Memory B cell (primary cell): Measurements from ENCODE around the gene CREBBP.
"Not testable (repeated sequence)": the region's sequence is repeated elsewhere in the genome, so short reads cannot be mapped to it uniquely, and the experiment has no call there.

Source experiments
- ATAC-seq: fragments of 150-1000 bp; cut with Tn5 transposase; 2 replicates; pipeline ENCODE4 v1.10.0; 2021; ENCODE audit warnings: low read depth, mild to moderate bottlenecking, moderate library complexity
- DNase-seq, 2 donors: peaks; one replicate each; pipeline ENCODE4 v3.0.0; 2022; ENCODE audit warnings: low spot score in 2 of 2
- H3K27ac Mint-ChIP-seq: one replicate; pipeline ENCODE4 v1.8.0; 2022; ENCODE audit warnings: mild to moderate bottlenecking, moderate library complexity, mixed read lengths
- H3K27me3 Mint-ChIP-seq: one replicate; pipeline ENCODE4 v1.8.0; 2022; ENCODE audit warnings: mixed read lengths
- H3K36me3 Mint-ChIP-seq: one replicate; pipeline ENCODE4 v1.8.0; 2022; ENCODE audit warnings: mild to moderate bottlenecking, mixed read lengths
- H3K4me1 Mint-ChIP-seq: one replicate; pipeline ENCODE4 v1.8.0; 2022; ENCODE audit warnings: mixed read lengths
- H3K4me3 Mint-ChIP-seq: one replicate; pipeline ENCODE4 v1.8.0; 2022; ENCODE audit warnings: mild to moderate bottlenecking, moderate library complexity, mixed read lengths
- H3K9me3 Mint-ChIP-seq: one replicate; pipeline ENCODE4 v1.8.0; 2022; ENCODE audit warnings: mixed read lengths

The CREBBP gene

DNA sequence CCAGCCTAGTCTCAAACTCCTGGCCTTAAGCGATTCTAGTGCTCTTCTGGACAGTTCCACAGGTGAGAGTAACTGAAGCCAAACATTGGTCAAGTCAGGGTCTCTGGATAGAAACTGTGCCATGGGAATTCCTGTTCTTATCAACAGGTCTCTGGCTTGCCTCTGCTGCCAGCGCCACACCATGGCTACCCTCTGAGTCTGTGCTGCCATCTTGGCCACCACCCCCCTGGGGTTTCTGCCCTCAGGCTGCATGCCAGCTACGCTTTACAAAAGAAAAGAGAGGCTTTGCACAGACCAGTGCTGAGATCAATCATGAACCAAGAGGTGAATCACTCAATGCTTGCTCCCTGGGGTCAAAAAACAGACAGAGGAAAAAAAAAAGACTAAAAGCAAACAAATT is 24.4 kb upstream of the CREBBP start:
- DNase-seq (no peak), ATAC-seq (no peak)
- Mint-ChIP-seq H3K27me3 (peaks cover 2% of the 10 kb centered on the region), H3K27ac (no peak overlapping the region), H3K4me1 (no peaks in the 10 kb centered on the region), H3K36me3 (no peaks in the 10 kb centered on the region), H3K9me3 (no peaks in the 10 kb centered on the region), H3K4me3 (no peak overlapping the region)

DNA sequence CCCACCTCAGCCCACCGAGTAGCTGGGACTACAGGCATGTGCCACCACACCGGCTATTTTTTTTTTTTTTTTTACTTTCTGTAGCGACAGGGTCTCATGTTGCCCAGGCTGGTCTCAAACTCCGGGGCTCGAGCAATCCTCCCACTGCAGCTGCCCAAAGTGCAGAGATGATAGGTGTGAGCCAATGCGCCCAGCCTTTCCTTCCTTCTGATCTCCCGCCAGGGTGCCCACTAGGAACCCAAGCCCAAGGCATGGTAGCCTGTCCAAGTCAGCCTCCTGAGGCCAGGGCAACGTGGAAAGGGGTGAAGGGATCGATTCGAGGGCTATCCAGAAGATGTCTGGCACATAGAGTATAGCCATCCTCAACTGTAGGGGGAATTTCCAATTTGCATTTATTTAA is 9.6 kb upstream of the CREBBP start:
- Mint-ChIP-seq H3K27ac (peak overlapping the region; percentile 21), H3K27me3 (peaks cover 19% of the 10 kb centered on the region), H3K36me3 (peaks cover 9% of the 10 kb centered on the region), H3K4me1 (peaks cover 6% of the 10 kb centered on the region), H3K4me3 (no peak overlapping the region), H3K9me3 (peaks cover 4% of the 10 kb centered on the region)
- ATAC-seq (no peak), DNase-seq (no peak)

DNA sequence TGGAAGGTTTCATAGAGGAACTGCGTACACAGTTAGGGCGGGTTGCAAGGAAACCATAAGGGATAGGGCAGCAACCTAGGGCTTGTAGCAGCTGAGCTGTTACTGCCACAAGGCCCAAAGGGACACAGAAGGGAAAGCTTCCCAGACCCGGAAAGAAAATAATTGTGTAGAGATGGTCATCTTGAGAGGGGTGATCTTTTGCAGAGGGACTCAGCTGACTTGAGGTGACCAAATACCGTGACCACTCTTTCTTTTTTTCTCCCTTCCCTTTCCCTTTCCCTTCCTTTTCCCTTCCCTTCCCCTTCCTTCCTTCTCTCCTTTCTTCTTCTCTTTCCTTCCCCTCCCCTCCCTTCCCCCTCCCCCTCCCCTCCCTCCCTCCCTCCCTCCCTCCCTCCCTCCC is 8.5 kb upstream of the CREBBP start:
- ATAC-seq (no peak), DNase-seq (no peak)
- peaks cover 3% of the 10 kb centered on the region for H3K9me3 Mint-ChIP-seq
- no peak overlapping the region for H3K27ac Mint-ChIP-seq
- H3K4me3 Mint-ChIP-seq = no peak overlapping the region
- peaks cover 6% of the 10 kb centered on the region for H3K36me3 Mint-ChIP-seq
- peaks cover 17% of the 10 kb centered on the region for H3K27me3 Mint-ChIP-seq
- H3K4me1 Mint-ChIP-seq = peaks cover 6% of the 10 kb centered on the region

DNA sequence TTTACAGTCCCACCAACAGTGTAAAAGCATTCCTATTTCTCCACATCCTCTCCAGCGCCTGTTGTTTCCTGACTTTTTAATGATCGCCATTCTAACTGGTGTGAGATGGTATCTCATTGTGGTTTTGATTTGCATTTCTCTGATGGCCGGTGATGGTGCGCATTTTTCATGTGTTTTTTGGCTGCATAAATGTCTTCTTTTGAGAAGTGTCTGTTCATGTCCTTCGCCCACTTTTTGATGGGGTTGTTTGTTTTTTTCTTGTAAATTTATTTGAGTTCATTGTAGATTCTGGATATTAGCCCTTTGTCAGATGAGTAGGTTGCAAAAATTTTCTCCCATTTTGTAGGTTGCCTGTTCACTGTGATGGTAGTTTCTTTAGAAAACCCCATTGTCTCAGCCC is 5.5 kb upstream of the CREBBP start:
- H3K9me3 Mint-ChIP-seq, H3K4me3 Mint-ChIP-seq, DNase-seq, H3K36me3 Mint-ChIP-seq, ATAC-seq, H3K27ac Mint-ChIP-seq, H3K4me1 Mint-ChIP-seq, H3K27me3 Mint-ChIP-seq: not testable (repeated sequence)

DNA sequence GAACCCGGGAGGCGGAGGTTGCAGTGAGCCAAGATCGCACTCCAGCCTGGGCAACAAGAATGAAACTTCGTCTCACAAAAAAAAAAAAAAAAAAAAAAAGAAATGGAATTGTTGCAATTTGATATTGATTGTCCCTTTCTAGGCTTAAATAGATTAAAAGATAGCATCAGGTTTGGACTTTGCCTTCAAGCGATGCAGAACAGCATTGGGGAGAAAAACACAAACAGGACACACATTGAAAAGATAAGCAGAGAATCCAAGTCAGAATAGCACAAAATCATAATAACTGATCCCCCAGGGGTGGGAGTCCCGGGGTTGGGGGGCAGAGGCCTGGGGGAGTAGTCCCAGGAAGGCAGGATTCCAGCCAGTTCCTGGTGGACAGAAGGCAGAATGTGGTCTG is 3.9 kb upstream of the CREBBP start:
- DNase-seq = no peak
- no peak for ATAC-seq
- H3K27me3 Mint-ChIP-seq = peaks cover 6% of the 10 kb centered on the region
- H3K4me1 Mint-ChIP-seq = peaks cover 2% of the 10 kb centered on the region
- peaks cover 1% of the 10 kb centered on the region for H3K36me3 Mint-ChIP-seq
- peaks cover 1% of the 10 kb centered on the region for H3K9me3 Mint-ChIP-seq
- H3K4me3 Mint-ChIP-seq = no peak overlapping the region
- H3K27ac Mint-ChIP-seq = no peak overlapping the region

DNA sequence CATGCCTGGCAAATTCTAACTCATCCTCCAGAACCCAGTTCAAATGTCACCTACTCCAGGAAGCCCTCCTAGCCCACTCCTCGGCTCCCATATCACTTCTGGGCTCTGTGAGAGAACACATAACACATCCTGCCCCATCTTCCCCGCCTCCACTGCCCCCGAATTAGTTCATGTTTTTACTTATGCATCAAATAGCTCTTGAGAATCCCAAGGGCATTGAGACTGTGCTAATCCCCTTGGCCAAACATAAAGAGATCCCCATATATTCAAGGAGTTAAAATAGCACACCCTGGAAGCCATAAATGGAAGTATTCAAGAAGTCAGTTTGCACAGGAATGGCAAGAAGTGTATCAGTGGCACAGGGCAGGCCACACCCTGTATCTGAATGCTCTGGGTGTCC is 2.0 kb upstream of the CREBBP start:
- Mint-ChIP-seq H3K9me3 (no peaks in the 10 kb centered on the region), H3K36me3 (peaks cover 3% of the 10 kb centered on the region), H3K4me3 (peak overlapping the region; percentile 84), H3K27me3 (peaks cover 3% of the 10 kb centered on the region), H3K4me1 (peaks cover 18% of the 10 kb centered on the region), H3K27ac (no peak overlapping the region)
- ATAC-seq (no peak), DNase-seq (no peak)

DNA sequence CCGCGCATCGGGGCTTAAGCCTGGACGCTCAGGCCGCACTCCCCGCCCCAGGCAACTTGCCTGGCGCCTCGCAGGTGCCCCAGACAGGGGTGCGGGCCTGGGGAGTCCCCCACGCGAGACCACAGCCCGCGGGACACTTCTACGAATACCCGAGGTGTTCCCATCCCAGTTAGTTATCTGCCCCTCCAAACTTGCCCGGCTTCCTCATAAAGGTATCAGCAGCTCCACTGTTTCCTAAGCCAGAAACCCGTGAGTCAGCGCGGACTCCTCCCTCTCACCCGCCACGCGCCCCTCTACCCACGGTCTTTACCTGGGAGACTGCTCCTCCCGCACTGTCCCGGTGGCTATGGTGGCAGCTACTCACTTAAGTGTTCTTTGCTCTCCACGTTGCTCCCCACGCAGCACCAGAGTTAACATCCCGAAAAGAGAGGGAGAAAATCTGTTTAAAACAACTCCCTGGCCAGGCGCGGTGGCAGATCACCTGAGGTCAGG is 1.0 kb upstream of the CREBBP start:
- no peaks in the 10 kb centered on the region for H3K9me3 Mint-ChIP-seq
- H3K4me3 Mint-ChIP-seq = peak overlapping the region; percentile 84
- peaks cover 2% of the 10 kb centered on the region for H3K27me3 Mint-ChIP-seq
- DNase-seq (peak in 1 of 2 donors; percentile 30), ATAC-seq (no peak)
- H3K4me1 Mint-ChIP-seq = peaks cover 28% of the 10 kb centered on the region
- H3K27ac Mint-ChIP-seq = no peak overlapping the region
- H3K36me3 Mint-ChIP-seq = peaks cover 6% of the 10 kb centered on the region

DNA sequence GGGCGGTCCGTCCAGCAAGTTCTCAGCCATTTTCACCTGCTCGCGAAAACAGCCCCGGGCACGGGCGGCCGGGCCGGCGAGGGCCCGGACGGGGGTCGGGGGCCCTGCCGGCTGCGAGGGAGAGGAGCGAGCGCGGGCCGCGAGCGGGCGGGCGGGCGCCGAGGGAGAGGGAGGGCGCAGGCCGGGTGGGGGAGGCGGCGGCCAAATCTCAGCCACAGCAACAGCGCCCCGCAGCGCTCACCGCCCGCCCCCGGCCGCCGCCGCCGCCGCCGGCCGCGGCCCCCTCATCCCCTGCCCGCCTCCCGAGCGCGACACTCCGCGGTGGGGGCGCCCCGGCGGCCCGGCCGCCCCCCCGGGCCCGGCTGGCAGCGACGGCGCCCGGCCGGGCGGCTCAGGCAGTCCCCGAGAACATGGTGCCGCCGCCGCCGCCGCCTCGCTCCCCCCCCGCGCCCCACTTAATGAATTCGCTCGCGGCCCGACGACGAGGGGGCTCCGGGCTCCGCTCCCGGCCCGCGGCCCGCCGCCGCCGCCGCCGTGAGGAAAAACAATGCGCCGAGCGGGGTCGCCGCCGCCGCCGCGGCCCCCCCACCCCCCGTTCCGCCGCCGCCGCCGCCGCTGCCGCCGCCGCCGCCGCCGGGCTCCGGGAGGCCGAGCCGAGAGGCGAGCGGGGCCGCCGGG is 487 bp downstream of the CREBBP start:
- peak; percentile 69 for ATAC-seq
- Mint-ChIP-seq H3K4me3 (peak overlapping the region; percentile 89), H3K9me3 (no peaks in the 10 kb centered on the region), H3K36me3 (peaks cover 8% of the 10 kb centered on the region), H3K4me1 (peaks cover 38% of the 10 kb centered on the region), H3K27me3 (peaks cover 2% of the 10 kb centered on the region), H3K27ac (no peak overlapping the region)
- peak; percentile 62 to 68 for DNase-seq

DNA sequence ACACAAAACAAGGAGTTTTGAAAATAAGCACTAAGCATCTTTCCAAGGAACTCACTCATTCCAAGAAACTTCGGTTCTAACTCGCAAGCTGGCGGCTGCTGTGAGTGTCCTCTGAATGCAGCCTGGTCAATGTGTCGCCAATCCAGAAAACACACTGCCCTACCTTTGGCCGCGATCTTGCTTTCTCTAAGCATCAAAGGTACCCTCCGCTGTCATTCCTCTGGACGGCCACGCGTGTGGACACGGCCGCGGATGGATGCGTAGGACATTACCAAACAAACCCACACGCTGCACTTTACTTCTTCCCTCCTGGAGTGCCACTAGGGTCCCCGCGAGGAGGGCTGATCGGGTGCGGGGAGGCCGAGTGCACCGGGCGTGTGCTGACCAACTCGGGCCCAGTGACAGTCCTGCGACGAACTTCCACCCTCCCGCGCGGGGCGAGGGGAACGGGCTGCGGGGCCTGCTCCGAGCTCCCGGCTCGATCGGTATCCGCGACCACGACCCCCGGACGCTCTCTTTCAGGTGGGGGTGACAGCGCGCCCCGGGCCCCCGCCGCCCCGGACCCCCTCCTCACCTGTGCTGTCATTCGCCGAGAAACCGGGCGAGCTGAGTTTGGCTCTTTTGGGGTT is 1.1 kb downstream of the CREBBP start:
- DNase-seq = peak in 1 of 2 donors; percentile 18
- Mint-ChIP-seq H3K4me3 (peak overlapping the region; percentile 89), H3K27me3 (peaks cover 2% of the 10 kb centered on the region), H3K27ac (peak overlapping the region; percentile 81), H3K9me3 (no peaks in the 10 kb centered on the region), H3K36me3 (peaks cover 8% of the 10 kb centered on the region), H3K4me1 (peaks cover 44% of the 10 kb centered on the region)
- no peak for ATAC-seq

DNA sequence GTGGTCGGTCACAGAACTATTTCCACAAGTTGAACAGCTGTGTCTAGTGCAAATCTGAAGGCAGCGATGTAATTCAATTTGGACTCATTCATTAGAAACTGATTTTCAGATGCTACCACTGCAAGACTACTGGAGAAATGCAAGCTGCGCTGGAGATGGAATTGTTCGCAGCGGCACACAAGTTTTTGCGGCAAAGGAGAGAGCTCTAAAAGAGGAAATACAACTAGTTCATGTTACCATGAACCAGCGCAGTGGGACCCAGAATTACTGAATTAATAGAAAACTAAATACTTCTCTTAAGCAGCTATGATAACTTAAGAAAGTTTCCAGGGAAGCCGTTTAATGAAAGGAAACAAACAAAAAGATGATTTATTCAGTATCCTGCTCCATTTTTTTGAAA is 1.9 kb downstream of the CREBBP start:
- DNase-seq = peak in 1 of 2 donors; percentile 36

DNA sequence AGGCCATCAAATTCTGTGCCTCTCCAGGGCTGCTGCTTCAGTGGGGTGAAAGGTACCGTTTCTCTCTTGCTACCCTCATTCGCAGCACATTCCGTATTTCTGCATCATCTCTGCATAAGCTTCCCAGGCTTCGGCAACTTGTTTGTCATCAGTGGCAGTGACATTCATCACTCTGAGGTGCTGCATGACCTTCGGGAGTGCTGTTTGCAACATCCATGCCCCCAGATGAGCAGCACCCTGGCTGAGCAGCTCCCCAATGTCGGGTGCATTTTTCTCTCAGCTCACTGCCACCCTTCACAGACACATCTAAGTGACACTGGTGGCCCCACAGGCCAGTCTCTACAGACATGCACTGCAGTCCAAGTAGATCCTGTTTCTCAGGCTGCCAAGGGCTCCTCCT is 3.8 kb downstream of the CREBBP start:
- Mint-ChIP-seq H3K9me3 (no peaks in the 10 kb centered on the region), H3K27me3 (peaks cover 1% of the 10 kb centered on the region), H3K4me3 (peak overlapping the region; percentile 59), H3K27ac (peak overlapping the region; percentile 79), H3K36me3 (peaks cover 8% of the 10 kb centered on the region), H3K4me1 (peaks cover 63% of the 10 kb centered on the region)
- ATAC-seq = no peak
- no peak for DNase-seq

More for the DNA sequence above, 1.9 kb downstream of the CREBBP start:
- H3K27me3 Mint-ChIP-seq = peaks cover 2% of the 10 kb centered on the region
- peak overlapping the region; percentile 81 for H3K27ac Mint-ChIP-seq
- H3K4me1 Mint-ChIP-seq = peaks cover 47% of the 10 kb centered on the region
- H3K4me3 Mint-ChIP-seq = peak overlapping the region; percentile 89
- no peaks in the 10 kb centered on the region for H3K9me3 Mint-ChIP-seq
- no peak for ATAC-seq
- H3K36me3 Mint-ChIP-seq = peaks cover 8% of the 10 kb centered on the region

DNA sequence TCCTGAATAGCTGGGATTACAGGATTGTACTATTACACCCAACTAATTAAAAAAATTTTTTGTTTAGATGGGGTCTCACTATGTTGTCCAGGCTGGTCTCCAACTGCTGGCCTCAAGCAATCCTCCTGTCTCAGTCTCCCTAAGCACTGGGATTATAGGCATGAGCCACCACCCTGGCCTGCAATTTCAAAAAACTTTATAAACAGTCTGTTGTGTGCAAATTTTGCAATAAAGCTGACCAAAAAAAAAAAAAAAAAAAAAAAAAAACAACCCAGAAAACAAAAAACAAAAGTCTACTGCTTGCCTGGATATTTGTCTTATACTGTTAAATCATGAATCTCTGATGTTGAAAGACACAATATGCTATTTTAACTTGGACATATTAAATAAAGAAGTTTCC is 4.4 kb downstream of the CREBBP start:
- ATAC-seq = no peak
- H3K27me3 Mint-ChIP-seq = no peaks in the 10 kb centered on the region
- peak overlapping the region; percentile 59 for H3K4me3 Mint-ChIP-seq

DNA sequence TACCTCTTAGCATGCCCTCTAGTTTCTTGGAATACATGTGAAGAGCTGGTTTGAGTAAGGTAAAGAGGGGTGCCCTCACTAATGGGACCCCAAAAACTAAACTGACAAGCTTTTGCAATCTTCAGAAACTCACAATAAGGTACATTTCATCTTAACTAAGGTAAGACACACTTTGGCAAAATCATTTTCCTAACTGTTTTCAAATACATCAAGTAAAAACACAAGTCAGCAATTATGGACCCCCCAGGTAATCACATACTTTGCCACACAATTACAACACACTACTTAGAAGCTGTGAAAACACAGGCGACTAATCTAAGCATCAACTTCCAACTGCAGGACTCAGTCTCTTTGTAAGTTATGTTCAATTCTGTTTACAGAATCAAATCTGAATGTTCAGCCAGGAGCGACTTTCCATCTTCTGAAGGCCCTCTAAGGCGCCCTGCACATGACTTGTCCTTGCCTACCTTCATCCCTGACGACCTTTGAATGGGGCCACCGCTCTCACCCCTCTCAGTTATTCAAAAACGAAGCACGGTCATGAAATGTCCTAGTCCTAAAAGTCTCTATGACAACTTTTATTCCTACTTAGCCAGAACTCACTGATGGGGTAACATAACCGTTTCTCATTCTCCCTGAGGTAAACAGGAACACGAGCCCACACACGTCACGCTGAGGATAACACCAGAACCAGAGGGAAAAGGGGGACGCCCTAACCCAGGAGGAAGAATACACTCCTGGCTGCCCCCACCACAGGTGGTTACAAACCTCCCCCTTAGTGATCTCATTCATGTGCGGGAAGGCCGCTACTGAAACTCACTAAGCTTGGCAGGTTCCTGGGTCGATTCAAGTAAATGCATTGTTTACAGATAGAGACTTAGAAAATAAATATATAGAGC is 5.5 kb downstream of the CREBBP start:
- ATAC-seq (no peak), DNase-seq (no peak)
- H3K4me1 Mint-ChIP-seq = peaks cover 77% of the 10 kb centered on the region
- peak overlapping the region; percentile 35 for H3K27ac Mint-ChIP-seq
- H3K27me3 Mint-ChIP-seq = no peaks in the 10 kb centered on the region
- no peaks in the 10 kb centered on the region for H3K9me3 Mint-ChIP-seq
- no peak overlapping the region for H3K4me3 Mint-ChIP-seq
- peaks cover 8% of the 10 kb centered on the region for H3K36me3 Mint-ChIP-seq

More for the DNA sequence above, 4.4 kb downstream of the CREBBP start:
- peaks cover 8% of the 10 kb centered on the region for H3K36me3 Mint-ChIP-seq
- no peak for DNase-seq
- H3K27ac Mint-ChIP-seq = no peak overlapping the region
- H3K4me1 Mint-ChIP-seq = peaks cover 68% of the 10 kb centered on the region
- no peaks in the 10 kb centered on the region for H3K9me3 Mint-ChIP-seq

DNA sequence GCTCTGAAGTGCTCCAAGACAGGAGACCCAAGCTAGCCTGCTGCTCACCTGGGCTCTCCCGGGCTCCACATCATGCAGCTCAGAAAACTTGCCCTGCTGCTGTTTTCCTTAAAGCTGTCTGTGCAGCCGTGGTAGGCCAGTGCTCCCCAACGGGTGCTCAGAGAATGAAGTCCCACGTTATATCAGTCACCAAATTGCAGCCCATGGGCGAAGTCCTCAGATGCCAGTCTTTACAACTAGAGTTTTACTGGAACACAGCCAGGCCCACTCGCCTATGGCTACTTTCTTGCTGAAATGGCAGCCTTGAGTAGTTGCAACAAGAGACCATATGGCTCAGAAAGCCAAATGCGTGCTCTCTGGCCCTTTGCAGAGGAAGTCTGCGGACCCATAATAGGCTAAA is 6.3 kb downstream of the CREBBP start:
- Mint-ChIP-seq H3K27ac (no peak overlapping the region), H3K4me3 (no peak overlapping the region), H3K36me3 (peaks cover 9% of the 10 kb centered on the region), H3K4me1 (peaks cover 80% of the 10 kb centered on the region), H3K27me3 (no peaks in the 10 kb centered on the region), H3K9me3 (no peaks in the 10 kb centered on the region)
- ATAC-seq (no peak), DNase-seq (no peak)
